Ecto neural progenitor cell (in vitro differentiated cells): ENCODE results near the gene TRAPPC1.
"Not testable (repeated sequence)": the region's sequence is repeated elsewhere in the genome, so short reads cannot be mapped to it uniquely, and the experiment has no call there.

ENCODE experiments used
- DNase-seq: peaks from one replicate; pipeline ENCODE4 v3.0.0-alpha.2; 2018; ENCODE audit warnings: low spot score

Gene TRAPPC1

GRCh38 chr17:7931709-7932482, at the start of gene TRAPPC1, which contains the start of gene CNTROB:
TSS of gene TRAPPC1 (minus strand) at chr17:7931946. CDS start at chr17:7931829, 117 bp downstream.
TSS of gene CNTROB (plus strand) at chr17:7932206. CDS start at chr17:7933080, 874 bp downstream.
- DNase-seq, result peak; percentile 100

- DNase-seq, result no peak
Measured at GRCh38 chr17:7977805-7978204, 46.1 kb upstream of the TRAPPC1 start.

GRCh38 chr17:7977039-7977438, 45.3 kb upstream of the TRAPPC1 start:
- DNase-seq, result no peak

GRCh38 chr17:7974638-7975131, 42.9 kb upstream of the TRAPPC1 start:
- no peak for DNase-seq

- no peak for DNase-seq
Measured at GRCh38 chr17:7972131-7972785, 40.5 kb upstream of the TRAPPC1 start.

- DNase-seq, result no peak
Measured at GRCh38 chr17:7971651-7972050, 39.9 kb upstream of the TRAPPC1 start.

GRCh38 chr17:7969433-7969832, 37.7 kb upstream of the TRAPPC1 start:
- no peak for DNase-seq

- DNase-seq, result no peak
Measured at GRCh38 chr17:7967751-7968150, 36.0 kb upstream of the TRAPPC1 start.

GRCh38 chr17:7961421-7961820, 29.7 kb upstream of the TRAPPC1 start:
- DNase-seq, result no peak

GRCh38 chr17:7959503-7960253, 27.9 kb upstream of the TRAPPC1 start:
- DNase-seq, result no peak

- DNase-seq, result no peak
Measured at GRCh38 chr17:7956228-7956965, 24.7 kb upstream of the TRAPPC1 start.

GRCh38 chr17:7955414-7956227, 23.9 kb upstream of the TRAPPC1 start:
- no peak for DNase-seq

- DNase-seq, result not testable (repeated sequence)
Measured at GRCh38 chr17:7953266-7953665, 21.5 kb upstream of the TRAPPC1 start.

- DNase-seq, result no peak
Measured at GRCh38 chr17:7951143-7951792, 19.5 kb upstream of the TRAPPC1 start.

GRCh38 chr17:7950578-7950977, 18.8 kb upstream of the TRAPPC1 start:
- no peak for DNase-seq

- DNase-seq, result no peak
Measured at GRCh38 chr17:7947651-7948050, 15.9 kb upstream of the TRAPPC1 start.

GRCh38 chr17:7946441-7946840, 14.7 kb upstream of the TRAPPC1 start:
- no peak for DNase-seq

GRCh38 chr17:7945651-7946050, 13.9 kb upstream of the TRAPPC1 start:
- DNase-seq, result no peak

GRCh38 chr17:7944326-7944725, 12.6 kb upstream of the TRAPPC1 start:
- DNase-seq, result no peak

GRCh38 chr17:7943291-7943690, 11.5 kb upstream of the TRAPPC1 start:
- DNase-seq, result no peak
